ENCODE results near the gene SLC27A5.

SLC27A5 gene, protein sequence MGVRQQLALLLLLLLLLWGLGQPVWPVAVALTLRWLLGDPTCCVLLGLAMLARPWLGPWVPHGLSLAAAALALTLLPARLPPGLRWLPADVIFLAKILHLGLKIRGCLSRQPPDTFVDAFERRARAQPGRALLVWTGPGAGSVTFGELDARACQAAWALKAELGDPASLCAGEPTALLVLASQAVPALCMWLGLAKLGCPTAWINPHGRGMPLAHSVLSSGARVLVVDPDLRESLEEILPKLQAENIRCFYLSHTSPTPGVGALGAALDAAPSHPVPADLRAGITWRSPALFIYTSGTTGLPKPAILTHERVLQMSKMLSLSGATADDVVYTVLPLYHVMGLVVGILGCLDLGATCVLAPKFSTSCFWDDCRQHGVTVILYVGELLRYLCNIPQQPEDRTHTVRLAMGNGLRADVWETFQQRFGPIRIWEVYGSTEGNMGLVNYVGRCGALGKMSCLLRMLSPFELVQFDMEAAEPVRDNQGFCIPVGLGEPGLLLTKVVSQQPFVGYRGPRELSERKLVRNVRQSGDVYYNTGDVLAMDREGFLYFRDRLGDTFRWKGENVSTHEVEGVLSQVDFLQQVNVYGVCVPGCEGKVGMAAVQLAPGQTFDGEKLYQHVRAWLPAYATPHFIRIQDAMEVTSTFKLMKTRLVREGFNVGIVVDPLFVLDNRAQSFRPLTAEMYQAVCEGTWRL

DNA sequence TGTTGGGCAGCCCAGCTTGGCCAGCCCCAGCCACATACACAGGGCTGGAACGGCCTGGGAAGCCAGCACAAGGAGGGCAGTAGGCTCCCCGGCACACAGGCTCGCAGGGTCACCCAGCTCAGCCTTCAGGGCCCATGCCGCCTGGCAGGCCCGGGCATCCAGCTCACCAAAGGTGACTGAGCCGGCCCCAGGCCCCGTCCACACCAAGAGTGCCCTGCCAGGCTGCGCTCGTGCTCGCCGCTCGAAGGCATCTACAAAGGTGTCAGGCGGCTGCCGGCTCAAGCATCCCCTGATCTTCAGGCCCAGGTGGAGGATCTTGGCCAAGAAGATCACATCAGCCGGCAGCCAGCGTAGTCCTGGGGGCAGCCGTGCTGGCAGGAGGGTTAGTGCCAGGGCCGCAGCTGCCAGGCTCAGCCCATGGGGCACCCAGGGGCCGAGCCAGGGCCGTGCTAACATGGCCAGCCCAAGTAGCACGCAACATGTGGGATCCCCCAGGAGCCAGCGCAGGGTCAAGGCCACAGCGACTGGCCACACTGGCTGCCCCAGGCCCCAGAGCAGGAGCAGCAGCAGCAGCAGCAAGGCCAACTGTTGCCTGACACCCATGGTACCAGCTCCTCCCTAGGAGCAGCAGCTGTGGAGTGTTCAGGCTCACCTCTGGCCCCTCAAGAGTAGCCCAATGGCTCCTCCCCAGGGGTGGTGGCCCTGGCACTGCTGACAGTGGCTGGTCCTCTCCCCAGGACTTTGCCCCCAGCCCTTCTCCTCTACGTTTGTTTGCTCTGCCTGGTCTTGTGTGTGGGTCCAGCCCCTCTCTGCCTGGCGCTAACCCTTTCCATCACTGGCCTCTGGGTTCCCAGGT is at the start of gene SLC27A5:
TSS of gene SLC27A5 (minus strand) at position 640 of the 856 bp plus-strand sequence. CDS start at position 603, 37 bp downstream.
- DNase-seq (ENCODE audit: low spot score), result no peak

DNA sequence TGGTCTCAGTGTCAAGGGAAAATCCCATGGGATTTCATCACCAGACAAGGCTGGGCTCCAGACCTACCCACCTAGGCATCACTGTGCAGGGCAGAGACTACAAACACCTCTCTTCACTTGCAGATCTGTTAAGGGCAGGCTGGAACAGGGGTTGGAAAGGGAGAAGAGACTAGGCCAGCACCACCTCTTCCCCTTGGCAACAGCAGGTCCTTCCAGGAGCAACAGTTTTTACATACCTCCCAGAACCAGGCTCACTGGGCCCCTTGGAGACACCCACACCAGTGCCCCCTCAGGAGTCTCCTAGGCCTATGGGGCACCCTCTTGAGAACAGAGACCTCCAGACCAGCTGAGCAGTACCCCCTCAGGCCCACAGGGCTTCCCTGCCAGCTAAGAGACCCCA is 49.1 kb upstream of the SLC27A5 start:
- no peak for DNase-seq (ENCODE audit: low spot score)

- DNase-seq (ENCODE audit: low spot score), result no peak
Measured at GRCh38 chr19:58560007-58560887, 48.5 kb upstream of the SLC27A5 start.

DNA sequence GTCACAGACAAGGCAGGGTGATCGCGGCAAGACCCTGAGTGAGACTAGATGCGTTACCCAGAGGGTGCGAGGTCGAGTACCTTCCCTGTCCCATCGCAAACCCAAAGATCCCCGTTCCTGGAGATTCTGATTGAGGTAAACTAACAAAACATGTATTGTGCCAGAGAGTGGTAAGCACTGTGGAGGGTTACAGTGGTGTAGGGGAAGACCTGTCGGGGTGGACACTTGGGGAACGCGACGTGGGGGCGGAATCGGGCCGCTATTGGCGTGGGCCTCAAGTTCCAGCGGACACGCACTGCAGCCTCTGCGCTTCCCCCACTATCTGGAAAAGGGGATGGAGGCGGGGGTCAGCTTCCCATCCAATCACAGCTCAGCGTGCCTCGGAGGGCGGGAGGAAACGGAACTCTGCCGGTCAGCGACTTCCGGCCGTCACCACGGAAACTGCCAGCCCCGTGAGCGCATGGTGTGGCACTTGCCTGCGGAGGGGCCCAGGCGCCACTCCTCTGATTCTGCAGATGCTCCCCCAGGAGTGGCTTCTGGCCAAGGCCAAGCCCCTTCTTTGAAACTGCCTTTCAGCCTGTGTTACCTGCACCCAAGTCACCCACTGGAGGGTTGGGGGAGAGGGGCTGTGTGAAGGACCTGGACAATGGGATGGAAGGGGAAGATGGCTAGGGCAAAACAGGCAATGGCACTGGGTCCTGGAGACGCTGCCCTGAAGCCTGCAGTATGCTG is 47.6 kb upstream of the SLC27A5 start:
- DNase-seq (ENCODE audit: low spot score), result peak; percentile 77

GRCh38 chr19:58558623-58559274 is 47.0 kb upstream of the SLC27A5 start:
- peak; percentile 94 for DNase-seq (ENCODE audit: low spot score)

DNA sequence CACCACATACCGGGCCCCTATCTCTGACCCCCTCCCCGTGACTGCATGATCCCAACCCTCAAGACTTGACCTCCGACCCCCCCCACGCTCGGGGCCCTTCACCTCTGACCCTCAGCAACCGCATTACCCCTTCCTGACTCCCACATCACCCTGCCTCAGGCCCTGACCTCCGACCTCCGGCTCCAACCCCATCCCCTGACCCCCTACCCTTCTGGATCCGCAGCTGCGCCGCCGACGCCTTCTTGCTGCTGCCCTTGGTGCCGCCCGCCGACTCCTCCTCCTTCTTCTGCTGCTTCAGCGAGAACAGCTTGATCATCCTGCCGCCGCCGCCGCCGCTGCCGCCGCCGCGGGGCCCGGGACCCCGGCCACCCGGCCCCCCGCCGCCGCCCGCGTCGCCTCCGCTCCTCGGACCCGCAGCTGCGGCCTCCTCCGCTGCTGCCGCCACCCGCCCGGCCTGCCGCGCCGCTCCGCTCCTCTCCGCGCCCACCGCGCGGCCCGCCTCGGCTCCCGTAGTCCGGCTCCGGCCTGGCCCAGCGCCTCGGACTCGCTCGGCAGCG is 46.4 kb upstream of the SLC27A5 start, which contains the start of gene UBE2M:
TSS of gene UBE2M (minus strand) at position 546 of the 557 bp plus-strand sequence. CDS start at position 316, 230 bp downstream.
- DNase-seq (ENCODE audit: low spot score), result no peak

DNA sequence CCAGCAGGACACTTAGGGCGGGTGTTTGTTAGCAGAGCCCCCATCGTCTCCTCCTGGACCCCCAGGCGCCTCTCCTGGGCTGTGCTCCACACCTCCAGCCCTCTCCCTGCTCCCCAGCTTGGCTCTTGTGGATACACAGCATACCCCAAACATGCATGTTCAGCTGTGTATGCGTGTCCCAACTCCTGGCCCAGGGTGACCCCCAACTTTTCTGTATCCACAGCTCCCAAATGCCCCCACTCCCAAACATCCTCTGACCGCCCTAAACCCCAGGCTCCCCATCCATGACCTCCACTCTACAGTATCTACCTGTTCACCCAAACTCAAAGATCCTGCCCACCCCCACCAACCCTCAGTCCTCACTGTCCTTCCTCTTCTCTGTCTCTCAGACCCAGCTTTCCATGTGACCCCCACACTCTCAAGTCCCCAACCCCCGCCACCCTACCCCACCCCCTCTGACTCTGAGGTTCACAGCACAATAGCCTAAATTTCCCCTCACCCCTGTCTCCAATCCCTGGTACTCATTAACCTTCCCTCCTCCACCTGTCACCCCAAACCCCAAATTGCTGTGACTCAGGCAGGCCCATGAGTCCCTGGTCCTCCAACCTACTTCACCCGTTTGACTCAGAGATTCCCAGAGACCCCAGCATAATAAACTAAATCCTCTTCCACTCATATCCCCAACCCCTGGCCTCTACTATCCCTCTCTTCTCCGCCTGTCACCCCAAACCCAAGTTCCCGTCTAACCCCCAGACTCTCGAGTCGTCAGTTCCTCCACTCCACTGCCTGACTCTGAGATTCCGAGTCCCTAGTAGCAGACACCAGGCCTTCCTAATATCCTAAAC is 45.7 kb upstream of the SLC27A5 start:
- DNase-seq (ENCODE audit: low spot score), result no peak

DNA sequence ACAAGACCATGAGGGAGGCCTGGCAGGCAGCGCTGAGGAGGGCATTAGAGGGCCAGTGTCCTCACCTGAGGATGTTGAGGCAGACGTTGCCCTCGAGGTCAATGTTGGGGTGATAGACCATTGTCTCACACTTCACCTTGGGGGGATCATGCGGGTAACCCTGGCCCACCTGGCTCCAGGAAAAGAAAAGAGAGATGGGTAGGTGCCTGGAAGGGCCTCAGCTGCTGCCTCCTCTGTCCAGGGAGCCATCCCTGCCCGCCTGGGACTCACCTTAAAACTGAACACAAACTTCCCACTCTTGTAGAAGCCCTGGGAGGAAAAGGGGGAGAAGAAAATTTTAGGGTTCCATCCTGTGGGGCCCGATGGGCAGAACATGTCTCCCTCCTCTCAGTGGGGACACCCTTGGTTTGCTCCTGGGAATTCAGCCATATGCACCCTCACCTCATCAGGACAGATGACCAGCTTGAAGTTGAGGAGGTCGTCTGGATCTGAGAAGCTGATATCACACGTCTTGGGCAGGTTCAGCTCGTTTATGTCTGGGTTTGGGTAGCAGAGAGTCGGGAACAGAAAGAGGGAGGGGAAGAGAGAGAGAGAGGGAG is 44.9 kb upstream of the SLC27A5 start:
- DNase-seq (ENCODE audit: low spot score), result no peak

DNA sequence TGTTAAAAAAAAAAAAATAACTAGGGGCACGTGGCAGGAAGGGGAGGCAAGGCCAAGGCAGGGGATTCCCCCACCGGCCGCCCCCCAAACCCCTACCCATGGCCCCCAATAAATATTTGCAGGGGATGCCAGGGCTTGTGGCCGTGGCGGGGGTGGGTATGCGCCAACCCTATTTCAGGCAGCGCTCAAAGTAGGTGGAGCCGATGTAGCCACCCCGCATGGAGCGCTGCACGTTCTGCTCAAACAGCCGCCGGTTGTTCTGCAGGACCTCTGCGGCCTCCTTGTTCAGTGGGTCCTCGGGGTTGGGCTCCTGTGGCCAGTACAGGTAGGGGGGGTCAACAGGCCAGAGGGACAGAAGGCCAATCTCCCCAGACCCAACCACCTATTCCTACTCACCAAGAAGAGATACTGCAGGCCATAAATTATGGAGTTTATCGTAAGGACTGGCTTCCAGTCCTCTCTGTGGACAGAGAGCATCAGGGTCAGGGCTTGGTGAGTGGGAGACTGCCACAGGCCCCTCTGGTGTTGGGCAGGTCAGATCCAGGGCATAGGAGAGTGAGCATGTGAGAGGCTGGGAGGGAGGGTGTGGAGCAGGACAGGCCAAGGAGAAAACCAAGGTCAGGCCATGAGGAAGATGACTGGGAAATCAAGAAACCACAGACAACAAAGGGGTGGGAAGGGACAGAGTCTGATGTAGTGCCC is 44.3 kb upstream of the SLC27A5 start:
- no peak for DNase-seq (ENCODE audit: low spot score)

DNA sequence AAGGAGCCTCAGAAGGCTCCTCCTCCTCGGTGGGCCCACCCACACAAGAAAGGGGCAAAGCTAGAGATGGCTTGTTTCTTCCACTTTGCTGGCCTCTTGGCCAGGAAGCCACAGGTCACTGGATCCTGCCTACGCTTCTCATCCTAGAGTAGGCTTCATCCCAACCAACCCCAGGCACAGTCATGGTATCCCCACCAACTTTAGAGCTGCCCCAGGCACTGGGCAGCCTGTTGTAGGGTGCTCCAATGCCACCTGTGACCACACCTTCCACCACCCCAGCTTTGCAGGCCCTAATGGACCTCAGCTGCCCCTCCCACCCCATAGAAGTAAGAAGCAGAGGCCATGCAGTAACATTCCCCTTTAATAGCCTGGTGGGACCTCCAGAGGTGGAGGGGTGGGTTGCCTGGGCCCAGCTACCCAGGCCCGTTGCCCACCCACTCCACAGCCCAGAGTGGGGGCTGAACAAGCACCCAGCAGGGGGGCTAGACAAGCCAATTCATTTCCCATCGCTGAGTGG is 43.6 kb upstream of the SLC27A5 start:
- no peak for DNase-seq (ENCODE audit: low spot score)

- DNase-seq (ENCODE audit: low spot score), result peak; percentile 95
Measured at GRCh38 chr19:58554494-58555368, 42.9 kb upstream of the SLC27A5 start, which contains the start of gene CHMP2A. TSS of gene CHMP2A (minus strand) at chr19:58555105. CDS start at chr19:58554212, 893 bp downstream.

DNA sequence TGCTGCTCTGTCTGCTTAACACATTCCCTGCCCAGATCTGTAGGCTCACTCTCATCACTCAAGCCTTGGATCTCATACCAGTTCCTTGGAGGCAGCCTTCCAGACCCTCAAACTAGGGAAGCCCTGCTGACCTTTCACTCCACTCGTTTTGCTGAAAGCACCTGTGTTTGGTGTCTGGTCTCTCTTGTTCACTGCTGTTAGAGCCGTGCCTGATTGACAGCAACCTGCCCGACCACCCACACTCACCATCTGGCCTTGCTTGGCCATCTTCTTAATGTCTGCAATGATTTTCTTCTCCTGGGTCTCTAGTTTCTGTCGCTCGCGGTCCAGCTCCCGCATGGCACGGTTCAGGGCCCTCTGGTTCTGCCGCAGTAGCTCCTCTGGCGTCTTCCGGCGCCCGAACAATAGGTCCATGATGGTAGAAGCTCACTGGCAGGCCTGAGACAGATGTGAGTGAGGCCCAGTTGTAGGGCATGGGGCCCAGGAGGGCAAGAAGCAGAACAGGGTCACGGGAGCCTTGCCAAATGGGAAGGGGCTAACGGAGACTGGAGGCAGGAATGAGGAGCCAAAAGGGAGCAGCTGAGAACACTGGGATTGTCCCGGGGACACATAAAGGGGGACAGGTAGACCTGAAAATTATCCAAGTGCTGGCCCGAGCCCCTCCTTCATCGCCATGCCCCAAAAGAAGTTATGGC is 42.2 kb upstream of the SLC27A5 start:
- no peak for DNase-seq (ENCODE audit: low spot score)

- DNase-seq (ENCODE audit: low spot score), result no peak
Measured at GRCh38 chr19:58552655-58553054, 40.9 kb upstream of the SLC27A5 start.

- DNase-seq (ENCODE audit: low spot score), result no peak
Measured at GRCh38 chr19:58551577-58552471, 40.0 kb upstream of the SLC27A5 start.

- no peak for DNase-seq (ENCODE audit: low spot score)
Measured at GRCh38 chr19:58551123-58551497, 39.3 kb upstream of the SLC27A5 start.

All from germinal center (tissue), 1 donor.